ENCODE results near the gene VPS72.

- TF ChIP-seq ZNF232 (CRISPR knock-in tag; IDR thresholded peaks at IDR 0.05): no peak
- no peak for TF ChIP-seq NFYB (CRISPR knock-in tag; conservative IDR thresholded peaks at IDR 0.05; ENCODE audit: low read depth)
- TF ChIP-seq ZSCAN18 (CRISPR knock-in tag; IDR thresholded peaks at IDR 0.05): no peak
- TF ChIP-seq STAT6 (CRISPR knock-in tag; conservative IDR thresholded peaks at IDR 0.05; ENCODE audit: low read depth): no peak
- TF ChIP-seq CTCF (IDR thresholded peaks at IDR 0.05): no peak
- no peak for TF ChIP-seq ATF2 (CRISPR knock-in tag; IDR thresholded peaks at IDR 0.05; ENCODE audit: borderline replicate concordance, low read depth)
- TF ChIP-seq CREM (CRISPR knock-in tag; IDR thresholded peaks at IDR 0.05): no peak
These were observed 7.9 kb upstream of the VPS72 start for GRCh38 chr1:151197863-151198253.
